GM21717 (cell line): ENCODE data around the gene P2RX6.
"Not testable (repeated sequence)": the region's sequence is repeated elsewhere in the genome, so short reads cannot be mapped to it uniquely, and the experiment has no call there.

Experiments used
- ATAC-seq: cut with Tn5 transposase; IDR thresholded peaks from one replicate; pipeline ENCODE4 v1.9.1; 2021; ENCODE audit warnings: mild to moderate bottlenecking, moderate library complexity; ENCODE audit not compliant: unreplicated experiment

Gene P2RX6

DNA sequence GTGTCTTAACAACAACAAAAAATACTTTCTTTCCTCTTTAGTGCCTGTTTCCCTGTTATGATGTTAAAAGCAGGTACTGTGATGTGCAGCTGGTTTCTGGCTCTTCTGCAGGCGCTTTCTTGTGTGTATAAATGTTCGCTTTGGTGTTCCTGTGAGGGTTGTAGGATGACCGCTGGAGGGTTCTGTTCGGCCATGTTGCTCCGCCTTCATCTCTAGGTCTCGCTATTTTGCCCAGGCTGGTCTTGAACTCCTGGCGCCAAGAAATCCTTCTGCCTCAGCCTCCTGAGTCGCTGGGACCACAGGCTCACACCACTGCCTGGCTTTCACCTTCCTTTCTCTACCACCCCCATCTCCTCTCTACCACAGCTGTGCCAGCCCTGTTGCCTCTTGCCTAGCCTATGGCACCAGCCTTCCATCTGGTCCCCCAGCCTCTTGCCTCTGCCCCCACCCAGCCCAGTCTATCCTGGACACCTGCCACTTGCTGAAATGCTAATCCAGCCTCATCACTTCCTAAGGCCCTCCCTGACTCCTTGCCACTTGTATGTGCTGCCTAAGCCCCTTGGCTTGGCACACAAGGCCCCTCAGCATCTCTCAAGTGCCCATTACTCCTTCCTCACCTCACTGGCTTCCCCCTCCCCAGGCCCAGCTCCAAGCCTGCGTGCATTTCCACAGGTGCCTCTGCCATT lies 36.3 kb downstream of the P2RX6 start:
- no peak for ATAC-seq

DNA sequence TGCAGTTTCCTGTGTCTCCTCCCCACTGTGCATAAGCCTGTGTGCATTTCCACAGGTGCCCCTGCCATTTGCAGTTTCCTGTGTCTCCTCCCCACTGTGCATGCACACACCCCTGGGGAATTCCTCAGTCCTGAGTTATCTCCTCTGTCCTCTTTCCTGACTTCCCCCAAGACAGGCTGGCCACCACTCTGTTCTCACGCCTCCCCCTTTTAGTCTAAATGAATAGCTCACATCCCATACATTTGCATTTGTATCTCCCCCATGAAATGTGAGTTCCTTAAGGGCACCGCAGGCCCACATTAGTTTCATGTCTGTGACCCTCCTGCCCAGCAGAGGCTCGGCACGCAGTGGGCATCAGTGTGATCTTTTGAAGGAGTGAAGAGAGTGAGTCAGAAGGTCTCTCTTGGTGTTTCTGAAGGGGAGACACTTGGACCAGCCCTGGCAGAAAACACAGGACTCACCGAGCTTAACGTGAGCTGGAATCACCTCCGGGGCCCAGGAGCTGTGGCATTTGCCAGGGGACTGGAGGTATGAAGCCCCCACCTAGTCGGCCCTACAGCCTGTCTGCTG lies 37.0 kb downstream of the P2RX6 start:
- ATAC-seq: no peak

- no peak for ATAC-seq
These were observed 37.9 kb downstream of the P2RX6 start for GRCh38 chr22:21052715-21053459.

- ATAC-seq: no peak
These were observed 39.2 kb downstream of the P2RX6 start for GRCh38 chr22:21054046-21054713.

DNA sequence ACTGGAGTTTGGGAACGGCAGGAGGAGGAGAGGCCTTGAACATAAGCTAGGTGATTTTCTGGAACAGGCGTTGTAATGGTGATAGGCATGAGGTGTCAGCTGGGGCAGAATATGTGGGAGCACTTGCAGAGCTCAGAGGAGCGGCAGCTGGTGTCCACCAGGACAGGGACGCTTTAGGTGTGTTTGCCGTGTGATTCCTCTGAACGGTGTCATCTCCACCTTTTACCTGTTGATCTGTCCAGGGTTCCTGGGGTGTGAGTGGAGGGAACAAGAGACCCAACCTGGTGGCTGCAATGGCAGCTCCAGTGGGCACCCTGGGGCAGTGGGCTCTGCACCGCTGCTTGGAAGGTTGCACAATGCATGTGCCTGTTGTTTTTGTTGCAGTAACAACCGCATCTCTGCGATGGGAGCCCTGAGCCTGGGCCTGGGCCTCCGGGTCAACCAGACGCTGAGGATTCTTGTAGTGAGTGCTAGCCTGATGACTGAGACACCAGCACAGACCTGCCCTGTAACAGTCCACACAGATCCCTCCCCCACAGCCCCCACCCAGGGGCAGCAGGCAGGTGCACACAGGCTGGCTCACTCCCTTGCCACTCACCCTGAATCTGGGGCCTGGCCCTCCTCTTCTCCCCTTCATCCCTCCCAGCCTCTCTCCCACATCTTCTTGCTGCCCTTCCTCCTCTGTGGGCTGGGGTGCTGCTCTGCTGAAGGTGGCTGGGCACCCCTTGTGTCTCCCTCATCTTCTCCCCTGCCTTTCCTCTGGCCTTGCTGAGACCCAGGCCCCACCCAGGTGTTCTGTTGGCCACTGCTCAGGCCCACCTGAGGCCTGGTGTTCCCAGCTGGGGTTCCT lies 40.0 kb downstream of the P2RX6 start:
- ATAC-seq: no peak

- no peak for ATAC-seq
These were observed 40.5 kb downstream of the P2RX6 start for GRCh38 chr22:21055564-21055834.

GRCh38 chr22:21055880-21056319 lies 40.9 kb downstream of the P2RX6 start:
- ATAC-seq: no peak

DNA sequence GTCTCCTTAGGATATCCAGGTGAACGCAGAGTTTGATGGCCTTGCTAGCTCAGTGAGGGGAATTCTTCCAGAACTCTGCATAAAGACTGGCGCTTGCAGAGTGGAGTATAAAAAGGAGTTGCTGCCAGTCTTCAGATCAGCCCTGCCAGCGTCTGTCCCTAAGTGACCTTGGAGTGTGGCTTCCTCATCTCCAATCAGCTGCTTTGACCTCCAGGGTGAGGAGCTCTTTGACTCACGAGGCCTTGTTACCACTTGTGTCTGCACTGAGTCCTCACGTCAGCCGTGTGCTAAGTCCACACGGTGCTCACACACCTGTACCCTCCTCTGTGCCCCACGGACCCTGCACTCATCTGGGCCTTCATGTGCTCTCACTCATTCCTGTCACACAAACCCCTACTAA lies 45.4 kb downstream of the P2RX6 start:
- ATAC-seq: not testable (repeated sequence)

GRCh38 chr22:21061660-21062321 lies 46.8 kb downstream of the P2RX6 start:
- not testable (repeated sequence) for ATAC-seq

DNA sequence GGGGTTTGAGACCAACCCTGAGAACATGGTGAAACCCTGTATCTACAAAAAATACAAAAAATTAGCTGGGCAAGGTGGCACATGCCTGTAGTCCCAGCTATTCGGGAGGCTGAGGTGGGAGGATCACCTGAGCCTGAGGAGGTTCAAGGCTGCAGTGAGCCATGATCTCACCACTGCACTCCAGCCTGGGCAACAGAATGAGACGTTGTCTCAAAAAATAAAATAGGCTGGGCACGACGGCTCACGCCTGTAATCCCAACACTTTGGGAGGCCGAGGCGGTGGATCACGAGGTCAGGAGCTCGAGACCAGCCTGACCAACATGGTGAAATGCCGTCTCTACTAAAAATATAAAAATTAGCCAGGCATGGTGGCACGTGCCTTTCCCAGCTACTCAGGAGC lies 49.5 kb downstream of the P2RX6 start:
- not testable (repeated sequence) for ATAC-seq

GRCh38 chr22:21064917-21065864 lies 50.2 kb downstream of the P2RX6 start:
- no peak for ATAC-seq

- ATAC-seq: no peak
These were observed 52.3 kb downstream of the P2RX6 start for GRCh38 chr22:21067075-21067900.

GRCh38 chr22:21067901-21068680 lies 53.1 kb downstream of the P2RX6 start:
- ATAC-seq: no peak

GRCh38 chr22:21068681-21069276 lies 53.8 kb downstream of the P2RX6 start:
- ATAC-seq: no peak

DNA sequence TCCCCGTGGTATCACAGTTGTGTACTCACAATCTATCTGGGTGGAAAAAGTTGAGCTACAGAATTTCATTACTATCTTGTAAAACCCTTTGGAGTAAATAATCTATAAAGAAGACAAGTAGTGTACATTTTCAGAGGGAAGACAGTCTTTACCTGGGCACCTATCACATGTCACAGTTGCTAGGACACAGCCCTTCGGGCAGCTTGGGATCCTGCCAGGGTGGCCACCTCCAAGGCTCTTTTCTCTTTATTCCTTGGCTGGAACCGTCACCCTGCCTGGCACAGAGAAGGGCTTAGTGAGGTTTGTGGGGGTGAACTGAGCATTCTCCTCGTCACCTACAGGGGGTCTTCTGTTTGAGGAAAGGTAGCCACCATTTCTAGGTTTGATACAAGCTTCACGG lies 54.4 kb downstream of the P2RX6 start:
- ATAC-seq: no peak

- no peak for ATAC-seq
These were observed 56.0 kb downstream of the P2RX6 start for GRCh38 chr22:21070690-21071615.
